Keratinocyte (primary cell): ENCODE measurements around the gene LRBA. TPM values are rescaled to one million over a fixed set of nuclear protein-coding genes. Genes with fewer than 3 reads are reported as not detected.

Source experiments
- DNase-seq: peaks from one replicate; pipeline ENCODE4 v3.0.0-alpha.2; 2011; ENCODE audit warnings: low read depth, missing footprints, low spot score
- FAIRE-seq: peaks from 2 replicates; lab custom pipeline; 2011; peaks lifted over from hg19 to GRCh38; lab: Jason Lieb, UNC
- H2AFZ ChIP-seq: 2 replicates; pipeline ENCODE4 v1.6.0; 2012; ENCODE audit warnings: low read length, control low read depth, inconsistent platforms; ENCODE audit not compliant: control insufficient read depth
- H3K27ac ChIP-seq: 2 replicates; pipeline ENCODE4 v1.5.1; 2011; ENCODE audit warnings: low read length; ENCODE audit not compliant: control insufficient read depth, insufficient read depth
- H3K27me3 ChIP-seq: 3 replicates; pipeline ENCODE4 v1.6.0; 2011; ENCODE audit warnings: low read length; ENCODE audit not compliant: control insufficient read depth, insufficient read depth; ENCODE audit errors: extremely low read depth
- H3K36me3 ChIP-seq, 2 experiments: 2 replicates in 1 of 2; 3 replicates in 1 of 2; pipeline ENCODE4 v1.5.1; 2011; ENCODE audit warnings: low read length in 2 of 2, mild to moderate bottlenecking in 1 of 2; ENCODE audit not compliant: control insufficient read depth in 2 of 2, insufficient read depth in 2 of 2; ENCODE audit errors: extremely low read depth in 1 of 2
- H3K4me1 ChIP-seq: 3 replicates; pipeline ENCODE4 v1.5.1; 2011; ENCODE audit warnings: low read length; ENCODE audit not compliant: control insufficient read depth, insufficient read depth; ENCODE audit errors: extremely low read depth
- H3K4me2 ChIP-seq: 3 replicates; pipeline ENCODE4 v1.6.0; 2011; ENCODE audit warnings: low read depth, low read length; ENCODE audit not compliant: control insufficient read depth, insufficient read depth; ENCODE audit errors: extremely low read depth
- H3K4me3 ChIP-seq, 3 experiments: fragments of 200-600 bp in 1 of 3; sonication (generic) in 1 of 3; 2 replicates in 2 of 3; 3 replicates in 1 of 3; pipeline ENCODE4 v1.5.1; 2011 to 2016; ENCODE audit warnings: low read length in 3 of 3, mild to moderate bottlenecking in 3 of 3, control low read depth in 2 of 3, inconsistent platforms in 1 of 3, low read depth in 1 of 3, mixed read lengths in 1 of 3, mixed run types in 1 of 3, moderate library complexity in 1 of 3; ENCODE audit not compliant: control insufficient read depth in 2 of 3, insufficient read depth in 2 of 3; ENCODE audit errors: extremely low read depth in 1 of 3
- H3K79me2 ChIP-seq: 2 replicates; pipeline ENCODE4 v1.6.0; 2012; ENCODE audit warnings: low read length; ENCODE audit not compliant: control insufficient read depth, insufficient read depth
- H3K9ac ChIP-seq: 3 replicates; pipeline ENCODE4 v1.6.0; 2011; ENCODE audit warnings: low read length; ENCODE audit not compliant: control insufficient read depth, insufficient read depth; ENCODE audit errors: extremely low read depth
- H3K9me1 ChIP-seq: 3 replicates; pipeline ENCODE4 v1.6.0; 2011; ENCODE audit warnings: low read length; ENCODE audit not compliant: control insufficient read depth, insufficient read depth; ENCODE audit errors: extremely low read depth
- H3K9me3 ChIP-seq: 2 replicates; pipeline ENCODE4 v1.5.1; 2012; ENCODE audit warnings: low read depth, low read length; ENCODE audit not compliant: control insufficient read depth
- H4K20me1 ChIP-seq: 3 replicates; pipeline ENCODE4 v1.6.0; 2011; ENCODE audit warnings: low read length; ENCODE audit not compliant: control insufficient read depth, insufficient read depth; ENCODE audit errors: extremely low read depth
- EZH2 ChIP-seq: IDR thresholded peaks from one replicate; pipeline ENCODE4 v1.6.1; 2012; ENCODE audit warnings: inconsistent platforms, mild to moderate bottlenecking, low read length, moderate library complexity
- dilution Hi-C: fragments of 300-500 bp; cut with MboI; formaldehyde crosslinking; loops from one replicate; pipeline ENCODE4 v1.7.0; 2020; ENCODE audit warnings: low sequenced_read_pairs; ENCODE audit not compliant: extremely low pct_ligation_motif_present
- polyA plus RNA-seq, 5 experiments: library from polyadenylated mRNA; depleted of rRNA in 3 of 5; stranded (reverse) in 3 of 5; stranded (forward) in 1 of 5; unstranded in 1 of 5; fragments of >200 nt; gene quantifications; 1 replicate in 1 of 5; 2 replicates in 3 of 5; 3 replicates in 1 of 5; pipeline versions ENCODE4 v1.2.1 to v1.2.3, GENCODE V29; 2011 to 2012; ENCODE audit warnings: missing spikeins in 2 of 5, low read depth in 1 of 5, low replicate concordance in 1 of 5
- TF ChIP-seq, protein P1 (sequence below), 3 experiments: IDR thresholded peaks in 1 of 3; conservative IDR thresholded peaks in 1 of 3; optimal IDR thresholded peaks in 1 of 3; 2 replicates in 2 of 3; 3 replicates in 1 of 3; pipeline versions ENCODE3 to v1.5.1; 2011; ENCODE audit warnings: low read length in 3 of 3, mild to moderate bottlenecking in 3 of 3, moderate library complexity in 2 of 3, control low read depth in 1 of 3, inconsistent platforms in 1 of 3; ENCODE audit not compliant: insufficient read depth in 2 of 3; ENCODE audit errors: extremely low read depth in 1 of 3

LRBA gene
- polyA plus RNA-seq, 1 donor (not counting 4 experiments of a cell fraction or from before 2014, with no cell fraction given), result 35.6 TPM

DNA sequence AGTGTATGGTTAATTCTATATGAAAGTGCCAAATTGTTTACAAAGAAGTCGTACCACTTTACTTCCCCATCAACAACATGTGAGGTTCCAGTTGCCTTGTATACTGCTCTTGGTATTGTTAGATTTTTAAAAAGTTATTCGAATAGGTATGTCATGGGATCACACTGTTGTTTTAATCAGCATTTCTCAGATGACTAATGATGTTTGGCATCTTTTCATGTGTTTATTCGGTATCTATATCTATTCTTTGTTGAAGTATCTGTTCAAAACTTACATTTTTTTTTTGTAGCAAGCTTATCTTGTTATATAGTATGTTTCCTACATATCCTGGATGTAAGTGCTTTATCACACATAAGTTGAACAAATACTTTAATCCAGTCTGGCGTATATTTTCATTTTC is 532.5 kb downstream of the LRBA start:
- dilution Hi-C loops, result no loop called here

GRCh38 chr4:150479657-150480056 is 535.4 kb downstream of the LRBA start:
- TF ChIP-seq, protein P1, sequence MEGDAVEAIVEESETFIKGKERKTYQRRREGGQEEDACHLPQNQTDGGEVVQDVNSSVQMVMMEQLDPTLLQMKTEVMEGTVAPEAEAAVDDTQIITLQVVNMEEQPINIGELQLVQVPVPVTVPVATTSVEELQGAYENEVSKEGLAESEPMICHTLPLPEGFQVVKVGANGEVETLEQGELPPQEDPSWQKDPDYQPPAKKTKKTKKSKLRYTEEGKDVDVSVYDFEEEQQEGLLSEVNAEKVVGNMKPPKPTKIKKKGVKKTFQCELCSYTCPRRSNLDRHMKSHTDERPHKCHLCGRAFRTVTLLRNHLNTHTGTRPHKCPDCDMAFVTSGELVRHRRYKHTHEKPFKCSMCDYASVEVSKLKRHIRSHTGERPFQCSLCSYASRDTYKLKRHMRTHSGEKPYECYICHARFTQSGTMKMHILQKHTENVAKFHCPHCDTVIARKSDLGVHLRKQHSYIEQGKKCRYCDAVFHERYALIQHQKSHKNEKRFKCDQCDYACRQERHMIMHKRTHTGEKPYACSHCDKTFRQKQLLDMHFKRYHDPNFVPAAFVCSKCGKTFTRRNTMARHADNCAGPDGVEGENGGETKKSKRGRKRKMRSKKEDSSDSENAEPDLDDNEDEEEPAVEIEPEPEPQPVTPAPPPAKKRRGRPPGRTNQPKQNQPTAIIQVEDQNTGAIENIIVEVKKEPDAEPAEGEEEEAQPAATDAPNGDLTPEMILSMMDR (optimal IDR thresholded peaks at IDR 0.05 in 1 of 3, IDR thresholded peaks at IDR 0.05 in 1 of 3, conservative IDR thresholded peaks at IDR 0.05 in 1 of 3; ENCODE audit: extremely low read depth in 1 of 3, insufficient read depth in 2 of 3, low read length in 3 of 3), result no peak
- TF ChIP-seq EZH2, result no peak
- no peak overlapping the region for H3K4me2 ChIP-seq

More for the DNA sequence above, 532.5 kb downstream of the LRBA start:
- DNase-seq (no peak), FAIRE-seq (no peak)
- Histone ChIP-seq H3K4me1 (no peaks in the 10 kb centered on the region), H2AFZ (no peak overlapping the region), H3K9me3 (no peaks in the 10 kb centered on the region), H3K9ac (no peak overlapping the region), H3K27me3 (no peaks in the 10 kb centered on the region), H4K20me1 (no peaks in the 10 kb centered on the region), H3K36me3 (peaks cover 0 to 2% of the 10 kb centered on the region in 2 experiments), H3K4me3 (no peak overlapping the region), H3K4me2 (no peak overlapping the region), H3K79me2 (no peaks in the 10 kb centered on the region), H3K9me1 (no peaks in the 10 kb centered on the region), H3K27ac (no peak overlapping the region)
- TF ChIP-seq, protein P1 (optimal IDR thresholded peaks at IDR 0.05 in 1 of 3, IDR thresholded peaks at IDR 0.05 in 1 of 3, conservative IDR thresholded peaks at IDR 0.05 in 1 of 3; ENCODE audit: extremely low read depth in 1 of 3, insufficient read depth in 2 of 3, low read length in 3 of 3), result no peak
- no peak for TF ChIP-seq EZH2

More at GRCh38 chr4:150479657-150480056, 535.4 kb downstream of the LRBA start:
- H4K20me1 ChIP-seq, result no peaks in the 10 kb centered on the region
- H3K27ac ChIP-seq, result no peak overlapping the region
- H3K4me3 ChIP-seq, result no peak overlapping the region
- peaks cover 7% of the 10 kb centered on the region for H3K4me1 ChIP-seq
- dilution Hi-C loops, result no loop called here
- H3K79me2 ChIP-seq, result no peaks in the 10 kb centered on the region
- H3K9me1 ChIP-seq, result no peaks in the 10 kb centered on the region
- peaks cover 0 to 2% of the 10 kb centered on the region in 2 experiments for H3K36me3 ChIP-seq
- H3K9ac ChIP-seq, result no peak overlapping the region
- DNase-seq (no peak), FAIRE-seq (no peak)
- H2AFZ ChIP-seq, result no peak overlapping the region
- H3K27me3 ChIP-seq, result no peaks in the 10 kb centered on the region
- H3K9me3 ChIP-seq, result no peaks in the 10 kb centered on the region
